HCT116 (cell line): ENCODE measurements around the gene GPC5. TPM values are rescaled to one million over a fixed set of nuclear protein-coding genes. Genes with fewer than 3 reads are reported as not detected.

Source experiments
- ATAC-seq: fragments of 200-7000 bp; cut with Tn5 transposase; 2 replicates; pipeline ENCODE4 v1.9.1; 2020; ENCODE audit warnings: mild to moderate bottlenecking, moderate library complexity
- BruUV-seq: library from RNA; stranded (reverse); fragments of 400-500 nt; replicated peaks from 2 replicates; lab custom pipeline; 2021; lab: Mats Ljungman, UMichigan
- CTCF ChIA-PET: fragments of 300-600 bp; sonication (Branson Sonifier 250); formaldehyde crosslinking; loops from one replicate; lab custom pipeline; 2021; ENCODE audit warnings: antibody characterized with exemption; lab: Charles Lee
- POLR2A ChIA-PET: fragments of 300-600, 350-600 bp; sonication (Branson Sonifier 250); formaldehyde crosslinking; loops from one replicate; lab custom pipeline; 2021; ENCODE audit warnings: antibody characterized with exemption; lab: Charles Lee
- RAD21 ChIA-PET, 2 experiments: fragments of 300-600 bp; sonication (Branson Sonifier 250); formaldehyde crosslinking; loops; one replicate each; lab custom pipeline; 2023; ENCODE audit warnings: low total read pairs in 2 of 2; ENCODE audit not compliant: uncharacterized antibody in 2 of 2, unreplicated experiment in 2 of 2, low non-redundant PET in 1 of 2; lab: Charles Lee
- DNase-seq: peaks from one replicate; pipeline ENCODE4 v3.0.0-alpha.2; 2010; ENCODE audit warnings: low read depth, low spot score
- H2AFZ ChIP-seq: fragments of 200-600 bp; shearing (Covaris generic), sonication (generic); 2 replicates; pipeline ENCODE4 v1.6.1; 2017; ENCODE audit warnings: low read depth, mixed run types, mixed read lengths, antibody characterized with exemption, low read length; ENCODE audit not compliant: poor library complexity, severe bottlenecking
- H3K27ac ChIP-seq: 2 replicates; pipeline ENCODE4 v1.5.1; 2012; ENCODE audit warnings: low read depth, low read length
- H3K27me3 ChIP-seq: fragments of 200-600 bp; sonication (generic); 2 replicates; pipeline ENCODE4 v1.6.1; 2016; ENCODE audit warnings: mixed run types, low read length, mixed read lengths; ENCODE audit not compliant: insufficient read depth
- H3K36me3 ChIP-seq, 2 experiments: fragments of 200-500 bp in 1 of 2; fragments of 200-600 bp in 1 of 2; sonication (Bioruptor generic) in 1 of 2; sonication (generic) in 1 of 2; 2 replicates each; pipeline versions ENCODE4 v1.5.1 to v1.6.1; 2014 to 2016; ENCODE audit warnings: low read length in 2 of 2, inconsistent platforms in 1 of 2, mixed read lengths in 1 of 2, mixed run types in 1 of 2; ENCODE audit not compliant: insufficient read depth in 2 of 2, control insufficient read depth in 1 of 2
- H3K4me1 ChIP-seq, 2 experiments: fragments of 200-600 bp in 1 of 2; sonication (generic) in 1 of 2; 2 replicates each; pipeline versions ENCODE4 v1.5.1 to v1.6.1; 2012 to 2017; ENCODE audit warnings: low read length in 2 of 2, inconsistent platforms in 1 of 2, mild to moderate bottlenecking in 1 of 2, mixed read lengths in 1 of 2, mixed run types in 1 of 2, moderate library complexity in 1 of 2; ENCODE audit not compliant: insufficient read depth in 2 of 2, control insufficient read depth in 1 of 2
- H3K4me2 ChIP-seq: fragments of 200-600 bp; sonication (generic); 2 replicates; pipeline ENCODE4 v1.6.1; 2017; ENCODE audit warnings: mixed run types, low read length, mixed read lengths
- H3K4me3 ChIP-seq, 2 experiments: fragments of 200-600 bp in 1 of 2; sonication (generic) in 1 of 2; replicated peaks in 1 of 2; 2 replicates each; pipeline ENCODE4 v1.5.1; 2011 to 2016; ENCODE audit warnings: low read length in 2 of 2, control low read depth in 1 of 2, low read depth in 1 of 2, mild to moderate bottlenecking in 1 of 2, mixed read lengths in 1 of 2, mixed run types in 1 of 2
- H3K79me2 ChIP-seq: fragments of 200-600 bp; sonication (generic); 2 replicates; pipeline ENCODE4 v1.6.1; 2017; ENCODE audit warnings: mild to moderate bottlenecking, mixed run types, low read length, moderate library complexity, mixed read lengths; ENCODE audit not compliant: insufficient read depth
- H3K9ac ChIP-seq: fragments of 200-600 bp; sonication (generic); 2 replicates; pipeline ENCODE4 v1.6.1; 2016; ENCODE audit warnings: low read length, mixed read lengths
- H3K9me2 ChIP-seq: fragments of 200-600 bp; sonication (generic), shearing (Covaris generic); 2 replicates; pipeline ENCODE4 v1.6.1; 2017; ENCODE audit warnings: mixed run types, mild to moderate bottlenecking, moderate library complexity; ENCODE audit not compliant: insufficient read depth
- H3K9me3 ChIP-seq, 2 experiments: fragments of 200-500 bp in 1 of 2; fragments of 200-600 bp in 1 of 2; sonication (Bioruptor generic) in 1 of 2; sonication (generic) in 1 of 2; 2 replicates each; pipeline ENCODE4 v1.6.1; 2014 to 2017; ENCODE audit warnings: low read length in 2 of 2, mixed read lengths in 2 of 2, inconsistent platforms in 1 of 2, low read depth in 1 of 2, mild to moderate bottlenecking in 1 of 2, mixed run types in 1 of 2, moderate library complexity in 1 of 2; ENCODE audit not compliant: control insufficient read depth in 1 of 2, insufficient read depth in 1 of 2
- H4K20me1 ChIP-seq: fragments of 200-600 bp; sonication (generic), shearing (Covaris generic); 2 replicates; pipeline ENCODE4 v1.6.1; 2017; ENCODE audit warnings: mixed run types, mild to moderate bottlenecking, moderate library complexity; ENCODE audit not compliant: insufficient read depth
- CBX3 ChIP-seq: IDR thresholded peaks from 2 replicates; pipeline ENCODE4 v1.6.1; 2012; ENCODE audit warnings: low read depth
- CEBPB ChIP-seq: IDR thresholded peaks from 2 replicates; pipeline ENCODE4 v1.6.1; 2012; ENCODE audit warnings: low read depth
- ELF1 ChIP-seq: IDR thresholded peaks from 2 replicates; pipeline ENCODE4 v1.6.1; 2012; ENCODE audit warnings: low read depth, borderline replicate concordance
- EZH2 ChIP-seq: fragments of 200-600 bp; sonication (generic); IDR thresholded peaks from 2 replicates; pipeline ENCODE4 v1.6.1; 2017; ENCODE audit warnings: antibody characterized with exemption, mixed run types
- EZH2phosphoT487 ChIP-seq: fragments of 200-600 bp; IDR thresholded peaks from 2 replicates; pipeline ENCODE4 v1.6.1; 2018; ENCODE audit warnings: antibody characterized with exemption, borderline replicate concordance
- FOSL1 ChIP-seq: IDR thresholded peaks from 2 replicates; pipeline ENCODE4 v1.6.1; 2012; ENCODE audit warnings: low read depth
- POLR2A ChIP-seq: IDR thresholded peaks from 2 replicates; pipeline ENCODE4 v1.7.0; 2011; ENCODE audit warnings: borderline replicate concordance; ENCODE audit not compliant: insufficient read depth, insufficient read length; ENCODE audit errors: extremely low read depth
- RAD21 ChIP-seq: IDR thresholded peaks from 2 replicates; pipeline ENCODE4 v1.6.1; 2012; ENCODE audit warnings: low read depth, mild to moderate bottlenecking
- SIN3A ChIP-seq: IDR thresholded peaks from 2 replicates; pipeline ENCODE4 v1.6.1; 2012; ENCODE audit warnings: low read depth
- SP1 ChIP-seq: IDR thresholded peaks from 2 replicates; pipeline ENCODE4 v1.6.1; 2012; ENCODE audit warnings: low read depth
- SRF ChIP-seq: IDR thresholded peaks from 2 replicates; pipeline ENCODE4 v1.6.1; 2012; ENCODE audit warnings: low read depth
- TCF7L2 ChIP-seq: IDR thresholded peaks from 2 replicates; pipeline ENCODE4 v1.7.0; 2011; ENCODE audit warnings: borderline replicate concordance, inconsistent platforms; ENCODE audit not compliant: insufficient read depth, insufficient read length; ENCODE audit errors: extremely low read depth
- YY1 ChIP-seq: IDR thresholded peaks from 2 replicates; pipeline ENCODE4 v1.6.1; 2011; ENCODE audit warnings: low read length, low read depth, moderate library complexity, mild to moderate bottlenecking; ENCODE audit not compliant: insufficient replicate concordance; ENCODE audit errors: extremely low read depth
- ZFX ChIP-seq: fragments of 450-650 bp; IDR thresholded peaks from 2 replicates; pipeline ENCODE4 v1.6.1; 2017
- ZNF274 ChIP-seq: fragments of 200-500 bp; sonication (Bioruptor generic); IDR thresholded peaks from 2 replicates; pipeline ENCODE4 v1.6.1; 2014; ENCODE audit warnings: mild to moderate bottlenecking, low read depth, low read length, inconsistent platforms
- intact Hi-C: fragments of 100-400 bp; cut with micrococcal nuclease; formaldehyde crosslinking; loops from 2 replicates; pipeline ENCODE4 v1.10.0; 2022
- total RNA-seq: library from RNA; stranded (reverse); gene quantifications from one replicate; pipeline ENCODE4 v1.2.1, GENCODE V29; 2021; ENCODE audit not compliant: unreplicated experiment
- TF ChIP-seq, protein P1 (sequence below): IDR thresholded peaks from 2 replicates; pipeline ENCODE4 v1.6.1; 2012
- TF ChIP-seq, protein P2 (sequence below), 3 experiments: fragments of 200-600 bp in 1 of 3; sonication (generic) in 1 of 3; IDR thresholded peaks in 2 of 3; conservative IDR thresholded peaks in 1 of 3; 2 replicates each; pipeline ENCODE4 v1.5.1; 2012 to 2017; ENCODE audit warnings: low read depth in 2 of 3, low read length in 2 of 3, antibody characterized with exemption in 1 of 3, borderline replicate concordance in 1 of 3, control low read depth in 1 of 3, mild to moderate bottlenecking in 1 of 3, mixed read lengths in 1 of 3, mixed run types in 1 of 3, moderate library complexity in 1 of 3; ENCODE audit not compliant: insufficient read depth in 1 of 3
- TF ChIP-seq, protein P3 (sequence below): IDR thresholded peaks from 2 replicates; pipeline ENCODE4 v1.6.1; 2011; ENCODE audit warnings: mild to moderate bottlenecking, low read length, moderate library complexity; ENCODE audit not compliant: insufficient replicate concordance; ENCODE audit errors: extremely low read depth
- TF ChIP-seq, protein P4 (sequence below): IDR thresholded peaks from 2 replicates; pipeline ENCODE4 v1.6.1; 2012; ENCODE audit warnings: low read depth

The GPC5 gene
- total RNA-seq, 1 experiment from 2014 or later = not detected

DNA sequence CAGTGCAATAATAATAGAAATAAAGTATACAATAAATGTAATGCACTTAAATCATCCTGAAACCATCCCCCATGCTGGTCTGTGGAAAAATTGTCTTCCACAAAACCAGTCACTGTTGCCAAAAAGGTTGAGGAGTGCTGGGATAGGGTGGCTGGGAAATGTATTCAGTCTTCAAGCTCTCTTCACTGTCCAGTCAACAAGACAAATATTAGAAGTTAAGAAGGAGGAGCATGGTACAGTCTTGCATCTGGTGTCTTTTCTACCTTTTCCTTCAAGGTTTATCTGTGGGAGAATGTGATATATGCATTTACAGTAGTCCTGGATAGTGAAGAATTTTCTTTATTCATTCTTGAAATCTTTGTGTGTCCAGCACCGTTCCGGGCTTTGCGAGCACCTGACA lies 203.4 kb downstream of the GPC5 start:
- ChIA-PET POLR2A (no interaction called here), CTCF (no interaction called here), RAD21 (no interaction called here)
- intact Hi-C loops = no loop called here
- H3K27ac ChIP-seq = no peak overlapping the region
- no peak for DNase-seq
- no peak for ATAC-seq
- no peaks in the 10 kb centered on the region for H3K9me2 ChIP-seq
- H3K4me3 ChIP-seq = no peak overlapping the region
- no peaks in the 10 kb centered on the region for H3K27me3 ChIP-seq
- TF ChIP-seq CBX3 = no peak
- TF ChIP-seq, protein P1, sequence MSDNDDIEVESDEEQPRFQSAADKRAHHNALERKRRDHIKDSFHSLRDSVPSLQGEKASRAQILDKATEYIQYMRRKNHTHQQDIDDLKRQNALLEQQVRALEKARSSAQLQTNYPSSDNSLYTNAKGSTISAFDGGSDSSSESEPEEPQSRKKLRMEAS = no peak
- no peak for TF ChIP-seq EZH2
- no peak for TF ChIP-seq POLR2A
- TF ChIP-seq ZNF274 = no peak
- no peak for TF ChIP-seq CEBPB
- TF ChIP-seq, protein P2, sequence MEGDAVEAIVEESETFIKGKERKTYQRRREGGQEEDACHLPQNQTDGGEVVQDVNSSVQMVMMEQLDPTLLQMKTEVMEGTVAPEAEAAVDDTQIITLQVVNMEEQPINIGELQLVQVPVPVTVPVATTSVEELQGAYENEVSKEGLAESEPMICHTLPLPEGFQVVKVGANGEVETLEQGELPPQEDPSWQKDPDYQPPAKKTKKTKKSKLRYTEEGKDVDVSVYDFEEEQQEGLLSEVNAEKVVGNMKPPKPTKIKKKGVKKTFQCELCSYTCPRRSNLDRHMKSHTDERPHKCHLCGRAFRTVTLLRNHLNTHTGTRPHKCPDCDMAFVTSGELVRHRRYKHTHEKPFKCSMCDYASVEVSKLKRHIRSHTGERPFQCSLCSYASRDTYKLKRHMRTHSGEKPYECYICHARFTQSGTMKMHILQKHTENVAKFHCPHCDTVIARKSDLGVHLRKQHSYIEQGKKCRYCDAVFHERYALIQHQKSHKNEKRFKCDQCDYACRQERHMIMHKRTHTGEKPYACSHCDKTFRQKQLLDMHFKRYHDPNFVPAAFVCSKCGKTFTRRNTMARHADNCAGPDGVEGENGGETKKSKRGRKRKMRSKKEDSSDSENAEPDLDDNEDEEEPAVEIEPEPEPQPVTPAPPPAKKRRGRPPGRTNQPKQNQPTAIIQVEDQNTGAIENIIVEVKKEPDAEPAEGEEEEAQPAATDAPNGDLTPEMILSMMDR (IDR thresholded peaks at IDR 0.05 in 2 of 3, conservative IDR thresholded peaks at IDR 0.05 in 1 of 3; ENCODE audit: borderline replicate concordance in 1 of 3, insufficient read depth in 1 of 3, low read depth in 2 of 3, low read length in 2 of 3) = no peak
- TF ChIP-seq ZFX = no peak
- no peak for TF ChIP-seq RAD21
- no peak for TF ChIP-seq ELF1
- TF ChIP-seq, protein P3, sequence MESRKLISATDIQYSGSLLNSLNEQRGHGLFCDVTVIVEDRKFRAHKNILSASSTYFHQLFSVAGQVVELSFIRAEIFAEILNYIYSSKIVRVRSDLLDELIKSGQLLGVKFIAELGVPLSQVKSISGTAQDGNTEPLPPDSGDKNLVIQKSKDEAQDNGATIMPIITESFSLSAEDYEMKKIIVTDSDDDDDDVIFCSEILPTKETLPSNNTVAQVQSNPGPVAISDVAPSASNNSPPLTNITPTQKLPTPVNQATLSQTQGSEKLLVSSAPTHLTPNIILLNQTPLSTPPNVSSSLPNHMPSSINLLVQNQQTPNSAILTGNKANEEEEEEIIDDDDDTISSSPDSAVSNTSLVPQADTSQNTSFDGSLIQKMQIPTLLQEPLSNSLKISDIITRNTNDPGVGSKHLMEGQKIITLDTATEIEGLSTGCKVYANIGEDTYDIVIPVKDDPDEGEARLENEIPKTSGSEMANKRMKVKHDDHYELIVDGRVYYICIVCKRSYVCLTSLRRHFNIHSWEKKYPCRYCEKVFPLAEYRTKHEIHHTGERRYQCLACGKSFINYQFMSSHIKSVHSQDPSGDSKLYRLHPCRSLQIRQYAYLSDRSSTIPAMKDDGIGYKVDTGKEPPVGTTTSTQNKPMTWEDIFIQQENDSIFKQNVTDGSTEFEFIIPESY = no peak
- TF ChIP-seq SIN3A = no peak
- TF ChIP-seq SP1 = no peak
- TF ChIP-seq FOSL1 = no peak
- TF ChIP-seq SRF = no peak
- TF ChIP-seq TCF7L2 = no peak
- TF ChIP-seq EZH2phosphoT487 = no peak
- TF ChIP-seq YY1 = no peak
- TF ChIP-seq, protein P4, sequence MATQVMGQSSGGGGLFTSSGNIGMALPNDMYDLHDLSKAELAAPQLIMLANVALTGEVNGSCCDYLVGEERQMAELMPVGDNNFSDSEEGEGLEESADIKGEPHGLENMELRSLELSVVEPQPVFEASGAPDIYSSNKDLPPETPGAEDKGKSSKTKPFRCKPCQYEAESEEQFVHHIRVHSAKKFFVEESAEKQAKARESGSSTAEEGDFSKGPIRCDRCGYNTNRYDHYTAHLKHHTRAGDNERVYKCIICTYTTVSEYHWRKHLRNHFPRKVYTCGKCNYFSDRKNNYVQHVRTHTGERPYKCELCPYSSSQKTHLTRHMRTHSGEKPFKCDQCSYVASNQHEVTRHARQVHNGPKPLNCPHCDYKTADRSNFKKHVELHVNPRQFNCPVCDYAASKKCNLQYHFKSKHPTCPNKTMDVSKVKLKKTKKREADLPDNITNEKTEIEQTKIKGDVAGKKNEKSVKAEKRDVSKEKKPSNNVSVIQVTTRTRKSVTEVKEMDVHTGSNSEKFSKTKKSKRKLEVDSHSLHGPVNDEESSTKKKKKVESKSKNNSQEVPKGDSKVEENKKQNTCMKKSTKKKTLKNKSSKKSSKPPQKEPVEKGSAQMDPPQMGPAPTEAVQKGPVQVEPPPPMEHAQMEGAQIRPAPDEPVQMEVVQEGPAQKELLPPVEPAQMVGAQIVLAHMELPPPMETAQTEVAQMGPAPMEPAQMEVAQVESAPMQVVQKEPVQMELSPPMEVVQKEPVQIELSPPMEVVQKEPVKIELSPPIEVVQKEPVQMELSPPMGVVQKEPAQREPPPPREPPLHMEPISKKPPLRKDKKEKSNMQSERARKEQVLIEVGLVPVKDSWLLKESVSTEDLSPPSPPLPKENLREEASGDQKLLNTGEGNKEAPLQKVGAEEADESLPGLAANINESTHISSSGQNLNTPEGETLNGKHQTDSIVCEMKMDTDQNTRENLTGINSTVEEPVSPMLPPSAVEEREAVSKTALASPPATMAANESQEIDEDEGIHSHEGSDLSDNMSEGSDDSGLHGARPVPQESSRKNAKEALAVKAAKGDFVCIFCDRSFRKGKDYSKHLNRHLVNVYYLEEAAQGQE = no peak
- no peak overlapping the region for H3K4me2 ChIP-seq
- H3K9me3 ChIP-seq = peaks cover 3 to 8% of the 10 kb centered on the region in 2 experiments; a peak in 2 of 4 replicates
- no peaks in the 10 kb centered on the region for H3K79me2 ChIP-seq
- H3K36me3 ChIP-seq = no peaks in the 10 kb centered on the region
- H3K4me1 ChIP-seq = no peaks in the 10 kb centered on the region
- no peak overlapping the region for H2AFZ ChIP-seq
- no peak overlapping the region for H3K9ac ChIP-seq
- H4K20me1 ChIP-seq = no peaks in the 10 kb centered on the region
- BruUV-seq = no TSS peak
